MM.1S (cell line): ENCODE results near the gene SH3BP4.

Experiments
- DNase-seq: peaks from one replicate; pipeline ENCODE4 v3.0.0-alpha.2; 2015
- H2AFZ ChIP-seq: fragments of 300-600 bp; sonication (generic); 2 replicates; pipeline ENCODE4 v1.6.0; 2016; ENCODE audit warnings: antibody characterized with exemption, low read length
- H3F3A ChIP-seq: fragments of 300-600 bp; sonication (generic); 2 replicates; pipeline ENCODE4 v1.6.1; 2016; ENCODE audit warnings: mild to moderate bottlenecking, antibody characterized with exemption, low read length, moderate library complexity, mixed read lengths; ENCODE audit not compliant: insufficient read depth
- H3K27ac ChIP-seq: fragments of 300-600 bp; sonication (generic); 2 replicates; pipeline ENCODE4 v1.5.1; 2016; ENCODE audit warnings: mild to moderate bottlenecking, low read length
- H3K27me3 ChIP-seq: fragments of 300-600 bp; sonication (generic); replicated peaks from 2 replicates; pipeline ENCODE4 v1.6.0; 2016; ENCODE audit warnings: low read length; ENCODE audit not compliant: insufficient read depth
- H3K36me3 ChIP-seq: fragments of 300-600 bp; sonication (generic); replicated peaks from 2 replicates; pipeline ENCODE4 v1.6.1; 2016; ENCODE audit warnings: mild to moderate bottlenecking, low read length, mixed read lengths; ENCODE audit not compliant: insufficient read depth
- H3K4me1 ChIP-seq: fragments of 300-600 bp; sonication (generic); 2 replicates; pipeline ENCODE4 v1.6.1; 2016; ENCODE audit warnings: low read length, mixed read lengths
- H3K4me2 ChIP-seq: fragments of 300-600 bp; sonication (generic); 2 replicates; pipeline ENCODE4 v1.6.0; 2016; ENCODE audit warnings: low read depth, low read length
- H3K4me3 ChIP-seq: fragments of 300-600 bp; sonication (generic); 2 replicates; pipeline ENCODE4 v1.5.1; 2016; ENCODE audit warnings: low read length, mixed read lengths
- H3K79me2 ChIP-seq: fragments of 300-600 bp; sonication (generic); 2 replicates; pipeline ENCODE4 v1.6.1; 2016; ENCODE audit warnings: mixed run types, low read length, mixed read lengths
- H3K9ac ChIP-seq: fragments of 300-600 bp; sonication (generic); 2 replicates; pipeline ENCODE4 v1.6.1; 2016; ENCODE audit warnings: low read length, mixed read lengths
- H3K9me2 ChIP-seq: fragments of 300-600 bp; sonication (generic); replicated peaks from 2 replicates; pipeline ENCODE4 v1.6.1; 2016; ENCODE audit warnings: mild to moderate bottlenecking, low read length, mixed read lengths; ENCODE audit not compliant: insufficient read depth
- H3K9me3 ChIP-seq: fragments of 300-600 bp; sonication (generic); replicated peaks from 2 replicates; pipeline ENCODE4 v1.6.1; 2016; ENCODE audit warnings: mild to moderate bottlenecking, low read length, mixed read lengths; ENCODE audit not compliant: insufficient read depth
- H4K20me1 ChIP-seq: fragments of 300-600 bp; sonication (generic); 2 replicates; pipeline ENCODE4 v1.6.1; 2016; ENCODE audit warnings: mild to moderate bottlenecking, low read length, moderate library complexity, mixed read lengths; ENCODE audit not compliant: insufficient read depth
- CTCF ChIP-seq: fragments of 300-600 bp; sonication (generic); IDR thresholded peaks from 2 replicates; pipeline ENCODE4 v1.5.1; 2016; ENCODE audit warnings: antibody characterized with exemption, low read length, mixed read lengths
- EZH2 ChIP-seq: fragments of 300-600 bp; sonication (generic); optimal IDR thresholded peaks from 2 replicates; pipeline ENCODE3; 2017; ENCODE audit warnings: low read depth, mild to moderate bottlenecking, antibody characterized with exemption, low read length, mixed read lengths
- EZH2phosphoT487 ChIP-seq: fragments of 300-600 bp; sonication (generic); IDR thresholded peaks from 2 replicates; pipeline ENCODE4 v1.6.1; 2018; ENCODE audit warnings: antibody characterized with exemption, low read length

Gene SH3BP4

GRCh38 chr2:235008584-235009044, 56.8 kb downstream of the SH3BP4 start:
- TF ChIP-seq EZH2phosphoT487 (no peak), CTCF (no peak), EZH2 (no peak)
- Histone ChIP-seq H3K9me2 (no peaks in the 10 kb centered on the region), H3K9ac (no peak overlapping the region), H3K4me3 (no peak overlapping the region), H3K4me2 (no peak overlapping the region), H3K4me1 (no peaks in the 10 kb centered on the region), H3F3A (no peaks in the 10 kb centered on the region), H2AFZ (no peak overlapping the region), H3K9me3 (no peaks in the 10 kb centered on the region), H3K36me3 (no peaks in the 10 kb centered on the region), H4K20me1 (no peaks in the 10 kb centered on the region), H3K27me3 (no peaks in the 10 kb centered on the region), H3K27ac (no peak overlapping the region), H3K79me2 (no peaks in the 10 kb centered on the region)
- DNase-seq = no peak

- no peaks in the 10 kb centered on the region for H3K9me2 ChIP-seq
- H4K20me1 ChIP-seq = no peaks in the 10 kb centered on the region
- no peaks in the 10 kb centered on the region for H3K79me2 ChIP-seq
- H2AFZ ChIP-seq = no peak overlapping the region
- no peaks in the 10 kb centered on the region for H3K4me1 ChIP-seq
- H3K27me3 ChIP-seq = no peaks in the 10 kb centered on the region
- no peaks in the 10 kb centered on the region for H3K9me3 ChIP-seq
- no peak overlapping the region for H3K4me2 ChIP-seq
- no peak for TF ChIP-seq CTCF
- TF ChIP-seq EZH2 = no peak
- no peaks in the 10 kb centered on the region for H3K36me3 ChIP-seq
- no peak overlapping the region for H3K4me3 ChIP-seq
- no peaks in the 10 kb centered on the region for H3F3A ChIP-seq
- no peak for DNase-seq
- no peak overlapping the region for H3K9ac ChIP-seq
- H3K27ac ChIP-seq = no peak overlapping the region
Measured at GRCh38 chr2:235009081-235009480, 57.3 kb downstream of the SH3BP4 start.

- H3K4me3 ChIP-seq = no peak overlapping the region
- H3F3A ChIP-seq = no peaks in the 10 kb centered on the region
- H3K9me3 ChIP-seq = no peaks in the 10 kb centered on the region
- no peak overlapping the region for H3K9ac ChIP-seq
- DNase-seq = no peak
- no peaks in the 10 kb centered on the region for H3K36me3 ChIP-seq
- H2AFZ ChIP-seq = no peak overlapping the region
- H3K79me2 ChIP-seq = no peaks in the 10 kb centered on the region
- H3K9me2 ChIP-seq = no peaks in the 10 kb centered on the region
- H3K4me2 ChIP-seq = no peak overlapping the region
- no peaks in the 10 kb centered on the region for H4K20me1 ChIP-seq
- no peaks in the 10 kb centered on the region for H3K27me3 ChIP-seq
- H3K27ac ChIP-seq = no peak overlapping the region
- H3K4me1 ChIP-seq = no peaks in the 10 kb centered on the region
- TF ChIP-seq EZH2phosphoT487 (no peak), EZH2 (no peak), CTCF (no peak)
Measured at GRCh38 chr2:235010117-235010714, 58.4 kb downstream of the SH3BP4 start.
